ENCODE results near the gene TGOLN2. TPM values are rescaled to one million over a fixed set of nuclear protein-coding genes. Genes with fewer than 3 reads are reported as not detected.
"Not testable (repeated sequence)": the region's sequence is repeated elsewhere in the genome, so short reads cannot be mapped to it uniquely, and the experiment has no call there.

Gene TGOLN2
- total and polyA plus RNA-seq, 9 donors, result 43.2 to 115 (median 75.8) TPM

DNA sequence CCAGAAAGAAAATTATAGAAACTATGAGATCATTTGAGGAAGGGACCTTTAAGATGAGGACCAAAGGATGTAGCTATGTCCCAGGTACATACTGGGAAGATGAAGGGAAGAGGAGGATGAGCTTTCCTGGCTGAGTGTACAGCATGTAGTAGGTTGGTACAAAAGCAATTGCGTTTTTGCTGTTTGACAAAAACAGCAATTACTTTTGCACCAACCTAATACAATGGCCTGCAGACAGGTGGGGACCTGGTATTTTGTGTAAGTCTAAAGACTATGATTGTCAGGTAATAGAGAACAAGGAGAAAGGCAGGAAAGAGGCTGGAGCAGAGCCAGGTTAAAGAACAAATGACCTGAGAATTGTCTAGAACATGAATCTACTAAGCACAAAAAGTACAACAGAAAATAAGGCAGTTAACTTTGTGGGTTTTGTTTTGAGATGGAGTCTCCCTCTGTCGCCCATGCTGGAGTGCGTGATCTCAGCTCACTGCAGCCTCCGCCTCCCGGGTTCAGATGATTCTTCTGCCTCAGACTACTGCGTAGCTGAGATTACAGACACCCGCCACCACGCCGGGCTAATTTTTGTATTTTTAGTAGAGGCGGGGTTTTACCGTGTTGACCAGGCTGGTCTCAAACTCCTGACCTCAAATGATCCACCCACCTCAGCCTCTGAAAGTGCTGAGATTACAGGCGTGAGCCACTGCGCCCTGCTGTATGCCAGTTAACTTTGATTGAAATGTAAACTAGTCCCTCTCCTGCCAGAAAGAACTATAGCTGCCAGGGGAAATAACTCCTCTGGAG, 3.2 kb upstream of the TGOLN2 start:
- no peak for TF ChIP-seq POLR2A (IDR thresholded peaks at IDR 0.05)
- TF ChIP-seq, protein P1, sequence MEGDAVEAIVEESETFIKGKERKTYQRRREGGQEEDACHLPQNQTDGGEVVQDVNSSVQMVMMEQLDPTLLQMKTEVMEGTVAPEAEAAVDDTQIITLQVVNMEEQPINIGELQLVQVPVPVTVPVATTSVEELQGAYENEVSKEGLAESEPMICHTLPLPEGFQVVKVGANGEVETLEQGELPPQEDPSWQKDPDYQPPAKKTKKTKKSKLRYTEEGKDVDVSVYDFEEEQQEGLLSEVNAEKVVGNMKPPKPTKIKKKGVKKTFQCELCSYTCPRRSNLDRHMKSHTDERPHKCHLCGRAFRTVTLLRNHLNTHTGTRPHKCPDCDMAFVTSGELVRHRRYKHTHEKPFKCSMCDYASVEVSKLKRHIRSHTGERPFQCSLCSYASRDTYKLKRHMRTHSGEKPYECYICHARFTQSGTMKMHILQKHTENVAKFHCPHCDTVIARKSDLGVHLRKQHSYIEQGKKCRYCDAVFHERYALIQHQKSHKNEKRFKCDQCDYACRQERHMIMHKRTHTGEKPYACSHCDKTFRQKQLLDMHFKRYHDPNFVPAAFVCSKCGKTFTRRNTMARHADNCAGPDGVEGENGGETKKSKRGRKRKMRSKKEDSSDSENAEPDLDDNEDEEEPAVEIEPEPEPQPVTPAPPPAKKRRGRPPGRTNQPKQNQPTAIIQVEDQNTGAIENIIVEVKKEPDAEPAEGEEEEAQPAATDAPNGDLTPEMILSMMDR (IDR thresholded peaks at IDR 0.05), result no peak
- TF ChIP-seq EP300 (IDR thresholded peaks at IDR 0.05), result no peak
- no peak overlapping the region for H3K4me3 ChIP-seq
- no peaks in the 10 kb centered on the region for H3K36me3 ChIP-seq
- intact Hi-C loops (cut with DNase I), result no loop called here
- no peak overlapping the region for H3K27ac ChIP-seq
- 78 to 83% (median 78%) methylated on average over 13 of the region's 13 CpGs for WGBS, 3 donors
- DNase-seq, result no peak
- H3K27me3 ChIP-seq, result no peaks in the 10 kb centered on the region
- no peaks in the 10 kb centered on the region for H3K9me3 ChIP-seq
- peaks cover 6% of the 10 kb centered on the region for H3K4me1 ChIP-seq (ENCODE audit: insufficient read depth)

- 73 to 76% (median 73%) methylated on average over 3 of the region's 3 CpGs for WGBS, 3 donors
- H3K9me3 ChIP-seq, H3K36me3 ChIP-seq, H3K27ac ChIP-seq, H3K4me3 ChIP-seq, DNase-seq, H3K27me3 ChIP-seq: not testable (repeated sequence)
- H3K4me1 ChIP-seq (ENCODE audit: insufficient read depth), result peaks cover 12% of the 10 kb centered on the region
- intact Hi-C loops (cut with DNase I), result loop anchor here in 1 of 4 donors (5.0 kb wide), 1 partner anchor 558 kb away; the partner anchor contains the start of gene ST3GAL5
Measured at GRCh38 chr2:85329701-85330100, 1.9 kb upstream of the TGOLN2 start.

DNA sequence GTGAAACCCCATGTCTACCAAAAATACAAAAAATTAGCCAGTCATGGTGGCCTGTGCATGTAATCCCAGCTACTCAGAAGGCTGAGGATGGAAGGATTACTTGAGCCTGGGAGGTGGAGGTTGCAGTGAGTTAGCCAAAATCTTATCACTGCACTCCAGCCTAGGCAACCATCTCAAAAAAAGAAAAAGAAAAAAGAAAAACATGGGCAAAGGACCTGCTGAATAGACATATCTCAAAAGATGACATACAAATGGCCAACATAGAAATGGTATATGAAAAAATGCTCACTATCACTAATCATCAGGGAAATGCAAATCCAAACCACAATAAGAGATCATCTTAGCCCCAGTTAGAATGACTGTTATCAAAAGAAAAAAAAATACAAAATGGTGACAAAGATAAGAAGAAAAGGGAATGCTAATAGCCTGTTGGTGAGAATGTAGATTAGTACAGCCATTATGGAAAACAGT, 1.4 kb upstream of the TGOLN2 start:
- Histone ChIP-seq H3K4me3 (no peak overlapping the region), H3K36me3 (no peaks in the 10 kb centered on the region), H3K27me3 (no peaks in the 10 kb centered on the region), H3K4me1 (ENCODE audit: insufficient read depth) (peaks cover 13% of the 10 kb centered on the region), H3K27ac (no peak overlapping the region), H3K9me3 (no peaks in the 10 kb centered on the region)
- TF ChIP-seq EP300 (IDR thresholded peaks at IDR 0.05) (no peak), POLR2A (IDR thresholded peaks at IDR 0.05) (no peak)
- TF ChIP-seq, protein P1 (IDR thresholded peaks at IDR 0.05), result no peak
- DNase-seq, result no peak
- intact Hi-C loops (cut with DNase I), result loop anchor here in 1 of 4 donors (5.0 kb wide), 1 partner anchor 558 kb away; the partner anchor contains the start of gene ST3GAL5

DNA sequence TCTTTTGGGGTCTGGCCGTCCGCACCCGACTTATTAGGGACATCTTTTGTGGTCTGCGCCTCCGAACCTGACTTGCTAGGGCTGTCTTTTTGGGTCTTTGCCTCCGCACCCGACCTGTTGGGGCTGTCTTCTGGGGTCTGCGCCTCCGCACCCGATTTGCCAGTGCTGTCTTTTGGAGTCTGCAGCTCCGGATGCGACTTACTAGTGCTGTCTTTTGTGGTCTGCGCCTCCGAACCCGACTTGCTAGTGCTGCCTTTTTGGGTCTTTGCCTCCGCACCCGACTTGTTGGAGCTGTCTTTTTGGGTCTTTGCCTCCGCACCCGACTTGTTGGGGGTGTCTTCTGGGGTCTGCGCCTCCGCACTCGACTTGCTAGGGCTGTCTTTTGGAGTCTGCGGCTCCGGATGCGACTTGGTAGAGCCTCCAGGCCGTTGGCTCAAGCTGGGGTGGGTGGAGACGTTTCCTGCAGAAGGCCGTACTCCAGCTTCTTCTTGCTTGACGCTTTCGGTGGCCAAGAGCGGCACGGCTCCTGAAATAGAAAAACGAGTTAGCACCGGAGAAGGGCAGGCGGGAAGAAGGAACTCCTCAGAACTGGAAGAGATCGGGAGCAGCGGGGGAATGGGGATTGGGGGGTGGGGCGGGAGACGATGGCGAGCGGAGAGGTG, 498 bp downstream of the TGOLN2 start:
- WGBS, 3 donors, result 2 to 4% (median 3%) methylated on average over 41 of the region's 41 CpGs
- H3K27ac ChIP-seq, result peak overlapping the region; percentile 92 to 94
- H3K27me3 ChIP-seq, result no peaks in the 10 kb centered on the region
- TF ChIP-seq, protein P1 (IDR thresholded peaks at IDR 0.05), result no peak
- TF ChIP-seq POLR2A (IDR thresholded peaks at IDR 0.05) (no peak), EP300 (IDR thresholded peaks at IDR 0.05) (no peak)
- H3K4me3 ChIP-seq, result peak overlapping the region; percentile 83
- intact Hi-C loops (cut with DNase I), result loop anchor here in 1 of 4 donors (5.0 kb wide), 1 partner anchor 560 kb away; the partner anchor contains the start of gene ST3GAL5
- peaks cover 13% of the 10 kb centered on the region for H3K4me1 ChIP-seq (ENCODE audit: insufficient read depth)
- DNase-seq, result peak in 4 of 5 donors; percentile 27 to 67 (median 54)
- no peaks in the 10 kb centered on the region for H3K9me3 ChIP-seq
- H3K36me3 ChIP-seq, result no peaks in the 10 kb centered on the region

Measured in ovary (tissue), 9 donors.